NB4 (cell line): ENCODE data around the gene FRMD6.

Experiments used
- DNase-seq: peaks from one replicate; pipeline ENCODE4 v3.0.0; 2010; ENCODE audit warnings: low read depth
- H3K4me3 ChIP-seq: one replicate; pipeline ENCODE4 v1.5.1; 2011; ENCODE audit warnings: mild to moderate bottlenecking, low read depth, low read length, moderate library complexity
- CTCF ChIP-seq: IDR thresholded peaks from one replicate; pipeline ENCODE4 v1.5.1; 2012; ENCODE audit warnings: low read depth, low read length
- MAX ChIP-seq: IDR thresholded peaks from 2 replicates; pipeline ENCODE4 v1.6.1; 2011; ENCODE audit warnings: low read depth, low read length
- MYC ChIP-seq: IDR thresholded peaks from 2 replicates; pipeline ENCODE4 v1.6.1; 2011; ENCODE audit warnings: low read depth, low read length
- POLR2A ChIP-seq: IDR thresholded peaks from 2 replicates; pipeline ENCODE4 v1.6.1; 2011; ENCODE audit warnings: mild to moderate bottlenecking; ENCODE audit not compliant: insufficient read length; ENCODE audit errors: extremely low read depth

FRMD6 gene

GRCh38 chr14:51711505-51711904, 59.8 kb downstream of the FRMD6 start:
- TF ChIP-seq CTCF: no peak
- no peak for TF ChIP-seq MYC
- TF ChIP-seq MAX: no peak
- no peak for TF ChIP-seq POLR2A
- DNase-seq: no peak

GRCh38 chr14:51715250-51715649, 63.5 kb downstream of the FRMD6 start:
- DNase-seq: no peak
- no peak for TF ChIP-seq CTCF
- no peak for TF ChIP-seq MAX
- TF ChIP-seq MYC: no peak
- TF ChIP-seq POLR2A: no peak
- no peak overlapping the region for H3K4me3 ChIP-seq

More at GRCh38 chr14:51711505-51711904, 59.8 kb downstream of the FRMD6 start:
- H3K4me3 ChIP-seq: no peak overlapping the region

GRCh38 chr14:51715742-51716141, 64.0 kb downstream of the FRMD6 start:
- H3K4me3 ChIP-seq: no peak overlapping the region
- TF ChIP-seq CTCF (no peak), MAX (no peak), MYC (no peak), POLR2A (no peak)

GRCh38 chr14:51716610-51717009, 64.9 kb downstream of the FRMD6 start:
- DNase-seq: no peak
- H3K4me3 ChIP-seq: no peak overlapping the region
- TF ChIP-seq POLR2A (no peak), MAX (no peak), MYC (no peak)

More at GRCh38 chr14:51715742-51716141, 64.0 kb downstream of the FRMD6 start:
- no peak for DNase-seq

GRCh38 chr14:51717766-51718165, 66.1 kb downstream of the FRMD6 start:
- no peak for DNase-seq
- TF ChIP-seq MYC: no peak
- TF ChIP-seq MAX: no peak
- no peak for TF ChIP-seq POLR2A
- TF ChIP-seq CTCF: no peak
- H3K4me3 ChIP-seq: no peak overlapping the region

- no peak overlapping the region for H3K4me3 ChIP-seq
- TF ChIP-seq CTCF (no peak), MYC (no peak), MAX (no peak), POLR2A (no peak)
- DNase-seq: no peak
Observed at GRCh38 chr14:51719955-51720354, 68.2 kb downstream of the FRMD6 start.
